ENCODE measurements around the gene B2M. TPM values are rescaled to one million over a fixed set of nuclear protein-coding genes. Genes with fewer than 3 reads are reported as not detected.
"Not testable (repeated sequence)": the region's sequence is repeated elsewhere in the genome, so short reads cannot be mapped to it uniquely, and the experiment has no call there.

Gene B2M
- total RNA-seq, 1 experiment from 2014 or later = 81.0 TPM

DNA sequence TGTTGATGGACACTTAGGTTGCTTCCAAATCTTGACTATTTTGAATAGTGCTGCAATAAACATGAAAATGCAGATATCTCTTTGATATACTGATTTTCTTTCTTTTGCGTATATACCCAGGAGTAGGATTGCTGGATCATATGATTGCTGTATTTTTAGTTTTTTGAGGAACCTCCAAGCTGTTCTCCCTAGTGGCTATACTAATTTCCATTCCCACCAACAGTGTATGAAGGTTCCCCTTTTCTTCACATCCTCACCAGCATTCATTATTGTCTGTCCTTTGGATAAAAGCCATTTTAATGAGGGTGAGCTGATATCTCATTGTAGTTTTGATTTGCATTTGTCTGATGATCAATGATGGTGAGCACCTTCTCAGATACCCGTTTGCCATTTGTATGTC lies 12.7 kb upstream of the B2M start:
- Mint-ChIP-seq H3K27me3 (ENCODE audit: low read depth) (peaks cover 6% of the 10 kb centered on the region), H3K36me3 (ENCODE audit: insufficient read depth in 1 of 3, low read depth in 3 of 3) (no peaks in the 10 kb centered on the region), H3K4me1 (peaks cover 0 to 5% of the 10 kb centered on the region in 2 experiments; a peak in 2 of 4 replicates), H3K27ac (no peak overlapping the region), H3K4me3 (no peak overlapping the region), H3K9me3 (peaks cover 13 to 19% of the 10 kb centered on the region in 2 experiments)
- Histone ChIP-seq H3K79me1 (ENCODE audit: insufficient read depth, low read depth, low read length, poor library complexity, severe bottlenecking) (no peaks in the 10 kb centered on the region), H3K4ac (ENCODE audit: low read depth, low read length) (no peak overlapping the region), H3K23ac (ENCODE audit: insufficient read length, low read depth, low read length) (no peak overlapping the region), H2AK5ac (ENCODE audit: insufficient read length, low read length) (no peak overlapping the region), H3K18ac (ENCODE audit: insufficient read length, low read depth, low read length) (no peak overlapping the region), H3K27ac (ENCODE audit: insufficient read length, low read depth, low read length) (no peak overlapping the region), H2BK20ac (ENCODE audit: low read depth, low read length, poor library complexity, severe bottlenecking) (no peak overlapping the region), H2BK12ac (ENCODE audit: insufficient read length, low read depth, low read length) (no peak overlapping the region), H4K5ac (ENCODE audit: insufficient read length, low read depth, low read length) (no peak overlapping the region), H2BK15ac (ENCODE audit: low read depth, low read length) (no peak overlapping the region), H3K79me2 (ENCODE audit: insufficient read depth, low read length) (no peaks in the 10 kb centered on the region), H4K91ac (ENCODE audit: insufficient read length, low read depth, low read length) (no peak overlapping the region), H2AFZ (ENCODE audit: low read length) (no peak overlapping the region), H3K14ac (ENCODE audit: insufficient read depth, low read length) (no peak overlapping the region), H4K8ac (replicated peaks; ENCODE audit: insufficient read length, low read depth, low read length) (no peak overlapping the region), H3K9ac (ENCODE audit: extremely low read depth, insufficient read length, low read length) (no peak overlapping the region), H2BK120ac (ENCODE audit: low read depth, low read length, poor library complexity, severe bottlenecking) (no peak overlapping the region), H3K23me2 (ENCODE audit: insufficient read length, low read depth, low read length, poor library complexity, severe bottlenecking) (no peaks in the 10 kb centered on the region), H3K56ac (ENCODE audit: insufficient read length, low read depth, low read length) (no peak overlapping the region), H4K20me1 (ENCODE audit: control insufficient read depth, insufficient read depth, insufficient read length) (no peaks in the 10 kb centered on the region), H3K9me3 (ENCODE audit: control insufficient read depth, low read depth, low read length) (no peaks in the 10 kb centered on the region), H3K27me3 (ENCODE audit: insufficient read depth, low read length) (no peaks in the 10 kb centered on the region), H3K4me1 (ENCODE audit: insufficient read depth, low read length) (no peaks in the 10 kb centered on the region), H3K4me2 (ENCODE audit: insufficient read depth, insufficient read length, low read length) (no peak overlapping the region), H2BK5ac (ENCODE audit: insufficient read length, low read length) (no peak overlapping the region), H3T11ph (ENCODE audit: low read length) (no peak overlapping the region)
- no CpG with 5 or more reads among the region's 2 CpGs for WGBS (ENCODE audit: extremely low coverage, insufficient read length, low lambda C conversion rate)
- DNase-seq = no peak
- TF ChIP-seq, protein P1, sequence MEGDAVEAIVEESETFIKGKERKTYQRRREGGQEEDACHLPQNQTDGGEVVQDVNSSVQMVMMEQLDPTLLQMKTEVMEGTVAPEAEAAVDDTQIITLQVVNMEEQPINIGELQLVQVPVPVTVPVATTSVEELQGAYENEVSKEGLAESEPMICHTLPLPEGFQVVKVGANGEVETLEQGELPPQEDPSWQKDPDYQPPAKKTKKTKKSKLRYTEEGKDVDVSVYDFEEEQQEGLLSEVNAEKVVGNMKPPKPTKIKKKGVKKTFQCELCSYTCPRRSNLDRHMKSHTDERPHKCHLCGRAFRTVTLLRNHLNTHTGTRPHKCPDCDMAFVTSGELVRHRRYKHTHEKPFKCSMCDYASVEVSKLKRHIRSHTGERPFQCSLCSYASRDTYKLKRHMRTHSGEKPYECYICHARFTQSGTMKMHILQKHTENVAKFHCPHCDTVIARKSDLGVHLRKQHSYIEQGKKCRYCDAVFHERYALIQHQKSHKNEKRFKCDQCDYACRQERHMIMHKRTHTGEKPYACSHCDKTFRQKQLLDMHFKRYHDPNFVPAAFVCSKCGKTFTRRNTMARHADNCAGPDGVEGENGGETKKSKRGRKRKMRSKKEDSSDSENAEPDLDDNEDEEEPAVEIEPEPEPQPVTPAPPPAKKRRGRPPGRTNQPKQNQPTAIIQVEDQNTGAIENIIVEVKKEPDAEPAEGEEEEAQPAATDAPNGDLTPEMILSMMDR (conservative IDR thresholded peaks at IDR 0.05) = no peak

DNA sequence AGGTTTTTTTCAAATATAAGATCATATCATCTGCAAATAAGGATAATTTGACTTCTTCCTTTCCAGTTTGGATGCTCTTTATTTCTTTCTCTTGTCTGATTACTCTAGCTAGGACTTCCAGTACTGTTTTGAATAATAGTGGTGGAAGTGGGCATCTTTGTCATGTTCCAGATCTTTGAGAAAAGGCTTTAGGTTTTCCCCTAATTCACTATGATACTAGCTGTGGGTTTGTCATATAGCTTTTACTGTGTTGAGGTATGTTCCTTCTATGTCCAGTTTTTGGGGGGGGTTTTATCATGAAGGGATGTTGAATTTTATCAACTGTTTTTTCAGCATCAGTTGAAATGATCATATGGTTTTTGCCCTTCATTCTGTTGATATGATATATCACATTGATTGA lies 10.6 kb upstream of the B2M start:
- not testable (repeated sequence) for H3K27me3 ChIP-seq (ENCODE audit: insufficient read depth, low read length); H3K23ac ChIP-seq (ENCODE audit: insufficient read length, low read depth, low read length); H3K27ac Mint-ChIP-seq; H3K36me3 Mint-ChIP-seq (ENCODE audit: insufficient read depth in 1 of 3, low read depth in 3 of 3); H4K8ac ChIP-seq (replicated peaks; ENCODE audit: insufficient read length, low read depth, low read length); H2BK5ac ChIP-seq (ENCODE audit: insufficient read length, low read length); H3K56ac ChIP-seq (ENCODE audit: insufficient read length, low read depth, low read length); H3K18ac ChIP-seq (ENCODE audit: insufficient read length, low read depth, low read length); H2AK5ac ChIP-seq (ENCODE audit: insufficient read length, low read length); H3K4me3 Mint-ChIP-seq; H3K4me1 ChIP-seq (ENCODE audit: insufficient read depth, low read length); H3K79me1 ChIP-seq (ENCODE audit: insufficient read depth, low read depth, low read length, poor library complexity, severe bottlenecking); H3K79me2 ChIP-seq (ENCODE audit: insufficient read depth, low read length); H3K27ac ChIP-seq (ENCODE audit: insufficient read length, low read depth, low read length); H3K4me1 Mint-ChIP-seq; H3T11ph ChIP-seq (ENCODE audit: low read length); H2BK15ac ChIP-seq (ENCODE audit: low read depth, low read length); H3K23me2 ChIP-seq (ENCODE audit: insufficient read length, low read depth, low read length, poor library complexity, severe bottlenecking); H4K20me1 ChIP-seq (ENCODE audit: control insufficient read depth, insufficient read depth, insufficient read length); H4K5ac ChIP-seq (ENCODE audit: insufficient read length, low read depth, low read length); H3K9ac ChIP-seq (ENCODE audit: extremely low read depth, insufficient read length, low read length); DNase-seq; H2BK20ac ChIP-seq (ENCODE audit: low read depth, low read length, poor library complexity, severe bottlenecking); H2BK12ac ChIP-seq (ENCODE audit: insufficient read length, low read depth, low read length); H3K14ac ChIP-seq (ENCODE audit: insufficient read depth, low read length); H3K4ac ChIP-seq (ENCODE audit: low read depth, low read length); H2BK120ac ChIP-seq (ENCODE audit: low read depth, low read length, poor library complexity, severe bottlenecking); H4K91ac ChIP-seq (ENCODE audit: insufficient read length, low read depth, low read length); H3K4me2 ChIP-seq (ENCODE audit: insufficient read depth, insufficient read length, low read length); H3K27me3 Mint-ChIP-seq (ENCODE audit: low read depth); H2AFZ ChIP-seq (ENCODE audit: low read length); H3K9me3 ChIP-seq (ENCODE audit: control insufficient read depth, low read depth, low read length)
- H3K9me3 Mint-ChIP-seq = peaks cover 19 to 24% of the 10 kb centered on the region in 2 experiments
